ENCODE results near the gene PRKCQ.
A peak's percentile ranks its signal among the peaks of the same experiment; 100 is the strongest.
"Not testable (repeated sequence)": the region's sequence is repeated elsewhere in the genome, so short reads cannot be mapped to it uniquely, and the experiment has no call there.

PRKCQ gene

GRCh38 chr10:6486309-6486708, 93.8 kb downstream of the PRKCQ start:
- DNase-seq = no peak

- DNase-seq = no peak
Measured at GRCh38 chr10:6482737-6483357, 97.2 kb downstream of the PRKCQ start.

GRCh38 chr10:6478722-6479121, 101.4 kb downstream of the PRKCQ start:
- no peak for DNase-seq

GRCh38 chr10:6476989-6477388, 103.1 kb downstream of the PRKCQ start:
- no peak for DNase-seq

GRCh38 chr10:6474871-6475270, 105.2 kb downstream of the PRKCQ start:
- no peak for DNase-seq

GRCh38 chr10:6473901-6474370, 106.1 kb downstream of the PRKCQ start:
- DNase-seq = no peak

GRCh38 chr10:6473430-6473829, 106.6 kb downstream of the PRKCQ start:
- DNase-seq = no peak

GRCh38 chr10:6472710-6473005, 107.4 kb downstream of the PRKCQ start:
- DNase-seq = not testable (repeated sequence)

GRCh38 chr10:6470894-6471618, 109.0 kb downstream of the PRKCQ start:
- DNase-seq = no peak

GRCh38 chr10:6469661-6470060, 110.4 kb downstream of the PRKCQ start:
- DNase-seq = no peak

- DNase-seq = no peak
Measured at GRCh38 chr10:6465854-6466601, 114.0 kb downstream of the PRKCQ start.

GRCh38 chr10:6465437-6465836, 114.6 kb downstream of the PRKCQ start:
- DNase-seq = no peak

GRCh38 chr10:6464862-6465430, 115.1 kb downstream of the PRKCQ start:
- DNase-seq = no peak

GRCh38 chr10:6463366-6463765, 116.7 kb downstream of the PRKCQ start:
- DNase-seq = no peak

GRCh38 chr10:6461961-6462360, 118.1 kb downstream of the PRKCQ start:
- no peak for DNase-seq

GRCh38 chr10:6460861-6461409, 119.1 kb downstream of the PRKCQ start:
- DNase-seq = no peak

GRCh38 chr10:6458814-6459213, 121.3 kb downstream of the PRKCQ start:
- DNase-seq = no peak

GRCh38 chr10:6457376-6457775, 122.7 kb downstream of the PRKCQ start:
- DNase-seq = no peak

- DNase-seq = no peak
Measured at GRCh38 chr10:6456067-6456466, 124.0 kb downstream of the PRKCQ start.

GRCh38 chr10:6455592-6455991, 124.5 kb downstream of the PRKCQ start:
- no peak for DNase-seq

- no peak for DNase-seq
Measured at GRCh38 chr10:6446711-6447110, 133.4 kb downstream of the PRKCQ start.

- DNase-seq = peak; percentile 26
Measured at GRCh38 chr10:6445671-6446316, 134.3 kb downstream of the PRKCQ start.

GRCh38 chr10:6439875-6440274, 140.2 kb downstream of the PRKCQ start:
- DNase-seq = not testable (repeated sequence)

Data from amniotic stem cell (primary cell).